ENCODE results near the gene PLPPR1.

PLPPR1 gene

GRCh38 chr9:101332362-101332761 lies 303.8 kb downstream of the PLPPR1 start:
- Histone ChIP-seq H3F3A (ENCODE audit: insufficient read depth) (no peaks in the 10 kb centered on the region), H3K27ac (ENCODE audit: low read depth, low read length) (no peak overlapping the region), H3K36me3 (ENCODE audit: low read length) (no peaks in the 10 kb centered on the region), H4K20me1 (ENCODE audit: low read depth, low read length) (no peaks in the 10 kb centered on the region), H3K9me3 (ENCODE audit: insufficient read depth, low read length) (no peaks in the 10 kb centered on the region), H3K9ac (ENCODE audit: low read length) (no peak overlapping the region), H3K4me2 (ENCODE audit: low read depth, low read length, poor library complexity, severe bottlenecking) (no peak overlapping the region), H2AFZ (ENCODE audit: low read depth, low read length, severe bottlenecking) (no peak overlapping the region), H3K79me2 (ENCODE audit: insufficient read depth, low read length) (no peaks in the 10 kb centered on the region), H3K4me3 (ENCODE audit: insufficient read depth, low read length, poor library complexity, severe bottlenecking) (no peak overlapping the region), H3K27me3 (ENCODE audit: low read length) (no peaks in the 10 kb centered on the region), H3K9me2 (replicated peaks; ENCODE audit: insufficient read depth, low read length) (no peaks in the 10 kb centered on the region)
- no peak for TF ChIP-seq EZH2phosphoT487 (conservative IDR thresholded peaks at IDR 0.05; ENCODE audit: low read length)
- TF ChIP-seq, protein P1, sequence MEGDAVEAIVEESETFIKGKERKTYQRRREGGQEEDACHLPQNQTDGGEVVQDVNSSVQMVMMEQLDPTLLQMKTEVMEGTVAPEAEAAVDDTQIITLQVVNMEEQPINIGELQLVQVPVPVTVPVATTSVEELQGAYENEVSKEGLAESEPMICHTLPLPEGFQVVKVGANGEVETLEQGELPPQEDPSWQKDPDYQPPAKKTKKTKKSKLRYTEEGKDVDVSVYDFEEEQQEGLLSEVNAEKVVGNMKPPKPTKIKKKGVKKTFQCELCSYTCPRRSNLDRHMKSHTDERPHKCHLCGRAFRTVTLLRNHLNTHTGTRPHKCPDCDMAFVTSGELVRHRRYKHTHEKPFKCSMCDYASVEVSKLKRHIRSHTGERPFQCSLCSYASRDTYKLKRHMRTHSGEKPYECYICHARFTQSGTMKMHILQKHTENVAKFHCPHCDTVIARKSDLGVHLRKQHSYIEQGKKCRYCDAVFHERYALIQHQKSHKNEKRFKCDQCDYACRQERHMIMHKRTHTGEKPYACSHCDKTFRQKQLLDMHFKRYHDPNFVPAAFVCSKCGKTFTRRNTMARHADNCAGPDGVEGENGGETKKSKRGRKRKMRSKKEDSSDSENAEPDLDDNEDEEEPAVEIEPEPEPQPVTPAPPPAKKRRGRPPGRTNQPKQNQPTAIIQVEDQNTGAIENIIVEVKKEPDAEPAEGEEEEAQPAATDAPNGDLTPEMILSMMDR (IDR thresholded peaks at IDR 0.05; ENCODE audit: insufficient read depth, low read length, poor library complexity, severe bottlenecking), result no peak

GRCh38 chr9:101333490-101333889 lies 305.0 kb downstream of the PLPPR1 start:
- no peaks in the 10 kb centered on the region for H3K27me3 ChIP-seq (ENCODE audit: low read length)
- H3K9ac ChIP-seq (ENCODE audit: low read length), result no peak overlapping the region
- TF ChIP-seq, protein P1 (IDR thresholded peaks at IDR 0.05; ENCODE audit: insufficient read depth, low read length, poor library complexity, severe bottlenecking), result no peak
- no peak for TF ChIP-seq EZH2phosphoT487 (conservative IDR thresholded peaks at IDR 0.05; ENCODE audit: low read length)
- H3K9me3 ChIP-seq (ENCODE audit: insufficient read depth, low read length), result no peaks in the 10 kb centered on the region
- no peak overlapping the region for H3K4me3 ChIP-seq (ENCODE audit: insufficient read depth, low read length, poor library complexity, severe bottlenecking)
- H3F3A ChIP-seq (ENCODE audit: insufficient read depth), result no peaks in the 10 kb centered on the region
- no peaks in the 10 kb centered on the region for H3K36me3 ChIP-seq (ENCODE audit: low read length)
- H3K4me2 ChIP-seq (ENCODE audit: low read depth, low read length, poor library complexity, severe bottlenecking), result no peak overlapping the region
- H2AFZ ChIP-seq (ENCODE audit: low read depth, low read length, severe bottlenecking), result no peak overlapping the region
- no peak overlapping the region for H3K27ac ChIP-seq (ENCODE audit: low read depth, low read length)
- no peaks in the 10 kb centered on the region for H3K79me2 ChIP-seq (ENCODE audit: insufficient read depth, low read length)
- H3K9me2 ChIP-seq (replicated peaks; ENCODE audit: insufficient read depth, low read length), result no peaks in the 10 kb centered on the region
- H4K20me1 ChIP-seq (ENCODE audit: low read depth, low read length), result no peaks in the 10 kb centered on the region

- Histone ChIP-seq H3K9me2 (replicated peaks; ENCODE audit: insufficient read depth, low read length) (no peaks in the 10 kb centered on the region), H3K27me3 (ENCODE audit: low read length) (no peaks in the 10 kb centered on the region), H3F3A (ENCODE audit: insufficient read depth) (no peaks in the 10 kb centered on the region), H3K4me2 (ENCODE audit: low read depth, low read length, poor library complexity, severe bottlenecking) (no peak overlapping the region), H2AFZ (ENCODE audit: low read depth, low read length, severe bottlenecking) (no peak overlapping the region), H3K9ac (ENCODE audit: low read length) (no peak overlapping the region), H3K27ac (ENCODE audit: low read depth, low read length) (no peak overlapping the region), H3K36me3 (ENCODE audit: low read length) (no peaks in the 10 kb centered on the region), H3K4me3 (ENCODE audit: insufficient read depth, low read length, poor library complexity, severe bottlenecking) (no peak overlapping the region), H3K79me2 (ENCODE audit: insufficient read depth, low read length) (no peaks in the 10 kb centered on the region), H3K9me3 (ENCODE audit: insufficient read depth, low read length) (no peaks in the 10 kb centered on the region), H4K20me1 (ENCODE audit: low read depth, low read length) (no peaks in the 10 kb centered on the region)
- TF ChIP-seq, protein P1 (IDR thresholded peaks at IDR 0.05; ENCODE audit: insufficient read depth, low read length, poor library complexity, severe bottlenecking), result no peak
- no peak for TF ChIP-seq EZH2phosphoT487 (conservative IDR thresholded peaks at IDR 0.05; ENCODE audit: low read length)
These were observed 305.6 kb downstream of the PLPPR1 start for GRCh38 chr9:101333926-101334702.

All from SU-DHL-6 (cell line).